A549 (cell line): ENCODE results near the gene RAPGEF4. TPM values are rescaled to one million over a fixed set of nuclear protein-coding genes. Genes with fewer than 3 reads are reported as not detected.

ENCODE experiments used
- ATAC-seq, 2 experiments: fragments of 200-7000 bp in 1 of 2; fragments of >200 bp in 1 of 2; cut with Nextera tagmentation in 1 of 2; cut with Tn5 transposase in 1 of 2; 3 replicates each; pipeline versions ENCODE4 v1.8.0 to v1.9.1; 2018 to 2020; ENCODE audit warnings: mild to moderate bottlenecking in 1 of 2, moderate library complexity in 1 of 2
- CTCF ChIA-PET: fragments of 300-600 bp; sonication (Branson Sonifier 250); formaldehyde crosslinking; extraction: SDS; loops from one replicate; lab custom pipeline; 2021; ENCODE audit warnings: antibody characterized with exemption, inconsistent platforms; lab: Yijun Ruan, JAX
- POLR2A ChIA-PET: fragments of 350-600 bp; formaldehyde crosslinking; extraction: SDS; loops from one replicate; lab custom pipeline; 2021; ENCODE audit warnings: antibody characterized with exemption, inconsistent platforms; lab: Yijun Ruan, JAX
- DNase-seq, 2 experiments: peaks; one replicate each; pipeline versions ENCODE4 v3.0.0 to v3.0.0-alpha.2; 2011 to 2016; ENCODE audit warnings: low read depth in 1 of 2, low spot score in 1 of 2
- FAIRE-seq: peaks from 2 replicates; lab custom pipeline; 2011; peaks lifted over from hg19 to GRCh38; lab: Jason Lieb, UNC
- H3K27ac ChIP-seq, 2 experiments: fragments of >200 bp; sonication (Bioruptor Twin); formaldehyde crosslinking; 3 replicates each; pipeline ENCODE4 v1.5.1; 2016 to 2017
- H3K4me1 ChIP-seq: fragments of >200 bp; sonication (Bioruptor Twin); formaldehyde crosslinking; 3 replicates; pipeline ENCODE4 v1.6.1; 2016
- H3K4me2 ChIP-seq: fragments of >200 bp; sonication (Bioruptor Twin); formaldehyde crosslinking; 3 replicates; pipeline ENCODE4 v1.6.1; 2016
- H3K4me3 ChIP-seq: fragments of >200 bp; sonication (Bioruptor Twin); formaldehyde crosslinking; 3 replicates; pipeline ENCODE4 v1.5.1; 2016
- H3K9me3 ChIP-seq: fragments of >200 bp; sonication (Bioruptor Twin); formaldehyde crosslinking; 3 replicates; pipeline ENCODE4 v1.6.1; 2016
- CBX2 ChIP-seq: fragments of 200-600 bp; sonication (generic); IDR thresholded peaks from 2 replicates; pipeline ENCODE4 v1.6.1; 2016; ENCODE audit warnings: low read depth, mild to moderate bottlenecking, borderline replicate concordance
- CEBPB ChIP-seq, 2 experiments: fragments of >200 bp in 1 of 2; sonication (Bioruptor Twin) in 1 of 2; formaldehyde crosslinking in 1 of 2; IDR thresholded peaks; 2 replicates each; pipeline ENCODE4 v1.6.1; 2012 to 2016
- ESRRA ChIP-seq: fragments of 150-350 bp; IDR thresholded peaks from 2 replicates; pipeline ENCODE4 v1.6.1; 2014; ENCODE audit warnings: mild to moderate bottlenecking, low read length, borderline replicate concordance
- FOSB ChIP-seq: fragments of 250-450 bp; sonication (Bioruptor Pico); IDR thresholded peaks from 2 replicates; pipeline ENCODE4 v1.5.0; 2020; ENCODE audit warnings: mild to moderate bottlenecking, moderate library complexity
- FOSL2 ChIP-seq, 2 experiments: fragments of 450-650 bp in 1 of 2; fragments of >200 bp in 1 of 2; sonication (Bioruptor Twin) in 1 of 2; formaldehyde crosslinking; IDR thresholded peaks; 2 replicates each; pipeline versions ENCODE4 v1.5.0 to v1.6.1; 2016 to 2020; ENCODE audit warnings: mild to moderate bottlenecking in 1 of 2, moderate library complexity in 1 of 2
- GATA3 ChIP-seq: IDR thresholded peaks from 2 replicates; pipeline ENCODE4 v1.6.1; 2012; ENCODE audit warnings: borderline replicate concordance
- HEYL ChIP-seq: fragments of 250-450 bp; sonication (Bioruptor Pico); IDR thresholded peaks from 2 replicates; pipeline ENCODE4 v1.8.0; 2021; ENCODE audit warnings: mild to moderate bottlenecking, moderate library complexity
- HOXA7 ChIP-seq: fragments of 250-450 bp; sonication (Bioruptor Pico); IDR thresholded peaks from 2 replicates; pipeline ENCODE4 v1.5.0; 2020; ENCODE audit warnings: mild to moderate bottlenecking, moderate library complexity
- HOXB5 ChIP-seq: fragments of 250-450 bp; sonication (Bioruptor Pico); IDR thresholded peaks from 2 replicates; pipeline ENCODE4 v1.5.0; 2020; ENCODE audit warnings: mild to moderate bottlenecking, moderate library complexity
- JUNB ChIP-seq: fragments of >200 bp; sonication (Bioruptor Twin); formaldehyde crosslinking; IDR thresholded peaks from 2 replicates; pipeline ENCODE4 v1.6.1; 2016
- KDM1A ChIP-seq: fragments of 200-600 bp; sonication (generic); IDR thresholded peaks from 2 replicates; pipeline ENCODE4 v1.6.1; 2016; ENCODE audit warnings: low read depth, mild to moderate bottlenecking
- NFE2L2 ChIP-seq: fragments of 150-350 bp; conservative IDR thresholded peaks from 2 replicates; pipeline ENCODE4 v1.6.1; 2014; ENCODE audit warnings: low read length
- NR3C1 ChIP-seq: fragments of >200 bp; sonication (Bioruptor Twin); formaldehyde crosslinking; IDR thresholded peaks from 3 replicates; pipeline ENCODE4 v1.6.1; 2017
- POLR2A ChIP-seq: IDR thresholded peaks from 2 replicates; pipeline ENCODE4 v1.6.1; 2012; ENCODE audit warnings: mild to moderate bottlenecking, low read length
- POLR2AphosphoS2 ChIP-seq: conservative IDR thresholded peaks from 2 replicates; pipeline ENCODE4 v1.6.1; 2012; ENCODE audit warnings: low read length, improper control_type of control experiment, inconsistent platforms
- RAD21 ChIP-seq, 2 experiments: fragments of >200 bp in 1 of 2; sonication (Bioruptor Twin) in 1 of 2; formaldehyde crosslinking in 1 of 2; IDR thresholded peaks in 1 of 2; conservative IDR thresholded peaks in 1 of 2; 2 replicates in 1 of 2; 3 replicates in 1 of 2; pipeline ENCODE4 v1.6.1; 2012 to 2018; ENCODE audit warnings: inconsistent platforms in 1 of 2
- RFX5 ChIP-seq: fragments of 450-650 bp; IDR thresholded peaks from 2 replicates; pipeline ENCODE4 v1.7.1; 2014; ENCODE audit warnings: antibody characterized with exemption, mild to moderate bottlenecking, moderate library complexity
- SREBF2 ChIP-seq: fragments of 450-650 bp; IDR thresholded peaks from 2 replicates; pipeline ENCODE4 v1.6.1; 2014; ENCODE audit warnings: mild to moderate bottlenecking, moderate library complexity
- TP53 ChIP-seq: fragments of 250-450 bp; sonication (Bioruptor Pico); IDR thresholded peaks from 2 replicates; pipeline ENCODE4 v1.5.0; 2021; ENCODE audit warnings: mild to moderate bottlenecking, moderate library complexity
- ZFP36 ChIP-seq: fragments of 450-650 bp; IDR thresholded peaks from 2 replicates; pipeline ENCODE4 v1.6.1; 2014; ENCODE audit warnings: borderline replicate concordance; ENCODE audit not compliant: partially characterized antibody
- ZNF302 ChIP-seq: fragments of 250-450 bp; sonication (Bioruptor Pico); IDR thresholded peaks from 2 replicates; pipeline ENCODE4 v1.9.0; 2021; ENCODE audit warnings: inconsistent platforms, mild to moderate bottlenecking, moderate library complexity
- WGBS: methylation state at CpG from one replicate; pipeline ENCODE4 v1.1.6; 2017; ENCODE audit errors: missing lambda C conversion rate; 5-methylcytosine and 5-hydroxymethylcytosine counted together
- polyA plus RNA-seq, 4 experiments: library from polyadenylated mRNA; depleted of rRNA in 3 of 4; stranded (reverse); fragments of >200 nt; fragmentation: RNase III in 1 of 4; extraction: RNeasy Plus Mini Kit Qiagen cat#74134 plus additional on column Dnase treatment in 1 of 4; gene quantifications; 2 replicates in 3 of 4; 3 replicates in 1 of 4; pipeline ENCODE4 v1.2.3, GENCODE V29; 2011 to 2017
- TF ChIP-seq, protein P1 (sequence below): IDR thresholded peaks from 2 replicates; pipeline ENCODE4 v1.6.1; 2012
- TF ChIP-seq, protein P2 (sequence below): fragments of 250-450 bp; sonication (Bioruptor Pico); IDR thresholded peaks from 2 replicates; pipeline ENCODE4 v1.5.0; 2020; ENCODE audit warnings: low read depth, mild to moderate bottlenecking, moderate library complexity
- TF ChIP-seq, protein P3 (sequence below): fragments of 450-650 bp; IDR thresholded peaks from 2 replicates; pipeline ENCODE4 v1.6.1; 2014; ENCODE audit warnings: antibody characterized with exemption

The RAPGEF4 gene
- polyA plus RNA-seq, 2 of the 4 experiments (the other 2 are of a cell fraction) = 0.18 to 1.1 TPM

- TF ChIP-seq, protein P1, sequence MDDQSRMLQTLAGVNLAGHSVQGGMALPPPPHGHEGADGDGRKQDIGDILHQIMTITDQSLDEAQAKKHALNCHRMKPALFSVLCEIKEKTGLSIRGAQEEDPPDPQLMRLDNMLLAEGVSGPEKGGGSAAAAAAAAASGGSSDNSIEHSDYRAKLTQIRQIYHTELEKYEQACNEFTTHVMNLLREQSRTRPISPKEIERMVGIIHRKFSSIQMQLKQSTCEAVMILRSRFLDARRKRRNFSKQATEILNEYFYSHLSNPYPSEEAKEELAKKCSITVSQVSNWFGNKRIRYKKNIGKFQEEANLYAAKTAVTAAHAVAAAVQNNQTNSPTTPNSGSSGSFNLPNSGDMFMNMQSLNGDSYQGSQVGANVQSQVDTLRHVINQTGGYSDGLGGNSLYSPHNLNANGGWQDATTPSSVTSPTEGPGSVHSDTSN = no peak
- TF ChIP-seq, protein P2, sequence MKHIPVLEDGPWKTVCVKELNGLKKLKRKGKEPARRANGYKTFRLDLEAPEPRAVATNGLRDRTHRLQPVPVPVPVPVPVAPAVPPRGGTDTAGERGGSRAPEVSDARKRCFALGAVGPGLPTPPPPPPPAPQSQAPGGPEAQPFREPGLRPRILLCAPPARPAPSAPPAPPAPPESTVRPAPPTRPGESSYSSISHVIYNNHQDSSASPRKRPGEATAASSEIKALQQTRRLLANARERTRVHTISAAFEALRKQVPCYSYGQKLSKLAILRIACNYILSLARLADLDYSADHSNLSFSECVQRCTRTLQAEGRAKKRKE = no peak
- no peak for TF ChIP-seq ESRRA
- TF ChIP-seq CBX2 = no peak
- TF ChIP-seq SREBF2 = no peak
- no peak for TF ChIP-seq RFX5
- TF ChIP-seq KDM1A = no peak
- DNase-seq (no peak), FAIRE-seq (no peak), ATAC-seq (no peak)
- peaks cover 54% of the 10 kb centered on the region for H3K4me1 ChIP-seq
- no peak overlapping the region; the same call in 2 of the 3 replicates for H3K4me3 ChIP-seq
- H3K27ac ChIP-seq = peak overlapping the region; percentile 83 to 90
- H3K4me2 ChIP-seq = peak overlapping the region; percentile 75
- 0 out of 3 replicates have a peak, but pooled peaks cover 4% of the 10 kb centered on the region for H3K9me3 ChIP-seq
- 18% methylated on average over 3 of the region's 3 CpGs for WGBS
- CTCF ChIA-PET = interaction anchor here (0.8 to 2.9 kb wide), 6 partner anchors 9 to 160 kb away, joined by 3 to 19 read pairs (median 3); no protein-coding TSS in a partner anchor
- POLR2A ChIA-PET = interaction anchor here (0.6 to 1.5 kb wide), 7 partner anchors 25 to 161 kb away, joined by 3 to 9 read pairs (median 4); no protein-coding TSS in a partner anchor
Observed at GRCh38 chr2:173049831-173050230, 314.2 kb downstream of the RAPGEF4 start.

- H3K4me3 ChIP-seq = no peak overlapping the region
- 89% methylated on average over 4 of the region's 4 CpGs for WGBS
- peak overlapping the region; percentile 83 to 90 for H3K27ac ChIP-seq
- no peak for DNase-seq
- ATAC-seq = no peak
- H3K4me1 ChIP-seq = peaks cover 47% of the 10 kb centered on the region
- H3K9me3 ChIP-seq = 0 out of 3 replicates have a peak, but pooled peaks cover 4% of the 10 kb centered on the region
- TF ChIP-seq JUNB (no peak), ZFP36 (no peak), HOXA7 (CRISPR knock-in tag) (no peak), NFE2L2 (no peak), HOXB5 (CRISPR knock-in tag) (no peak), CBX2 (no peak), GATA3 (no peak), TP53 (CRISPR knock-in tag) (no peak)
- TF ChIP-seq, protein P3, sequence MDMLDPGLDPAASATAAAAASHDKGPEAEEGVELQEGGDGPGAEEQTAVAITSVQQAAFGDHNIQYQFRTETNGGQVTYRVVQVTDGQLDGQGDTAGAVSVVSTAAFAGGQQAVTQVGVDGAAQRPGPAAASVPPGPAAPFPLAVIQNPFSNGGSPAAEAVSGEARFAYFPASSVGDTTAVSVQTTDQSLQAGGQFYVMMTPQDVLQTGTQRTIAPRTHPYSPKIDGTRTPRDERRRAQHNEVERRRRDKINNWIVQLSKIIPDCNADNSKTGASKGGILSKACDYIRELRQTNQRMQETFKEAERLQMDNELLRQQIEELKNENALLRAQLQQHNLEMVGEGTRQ = no peak
- CTCF ChIA-PET = interaction anchor here (0.6 to 1.2 kb wide), 2 partner anchors 119 to 160 kb away, joined by 3 read pairs; no protein-coding TSS in a partner anchor
- POLR2A ChIA-PET = no interaction called here
- no peak for FAIRE-seq
- H3K4me2 ChIP-seq = peak overlapping the region; percentile 75; the same call in 2 of the 3 replicates
Observed at GRCh38 chr2:173050684-173051083, 315.0 kb downstream of the RAPGEF4 start.

DNA sequence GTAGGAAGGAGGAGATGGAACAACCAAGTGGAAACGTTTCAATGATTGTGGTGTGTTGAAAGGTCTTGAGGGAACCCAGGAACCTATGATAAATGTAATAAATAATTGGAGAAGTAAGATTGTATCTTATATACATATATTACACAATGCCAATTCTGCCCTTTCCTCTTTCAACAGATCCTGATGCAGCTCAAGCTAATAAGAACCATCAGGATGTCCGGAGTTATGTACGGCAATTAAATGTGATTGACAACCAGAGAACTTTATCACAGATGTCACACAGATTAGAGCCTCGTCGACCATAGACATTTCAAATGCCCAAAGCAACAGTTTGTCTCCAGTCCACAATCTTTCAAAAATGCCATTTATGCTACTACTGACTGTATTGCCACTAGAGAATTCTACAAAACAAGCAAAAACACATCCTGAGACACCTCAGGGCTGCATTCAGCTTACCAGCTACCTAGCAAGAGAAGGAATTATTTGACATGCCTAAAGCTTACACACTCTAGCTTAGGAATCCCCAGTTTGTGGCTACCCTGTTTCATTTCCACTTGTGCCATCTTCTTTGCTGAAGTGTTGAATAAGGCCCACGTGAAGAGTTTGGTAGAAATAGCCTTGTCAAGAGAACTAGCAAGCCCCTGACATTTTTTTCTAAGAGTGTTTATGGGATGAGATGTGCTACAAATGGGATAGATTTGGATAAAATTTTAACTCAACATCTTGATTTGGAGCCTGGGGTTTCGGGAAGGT is 316.0 kb downstream of the RAPGEF4 start:
- Histone ChIP-seq H3K27ac (peak overlapping the region; percentile 83 to 90; a peak in 5 of 6 replicates), H3K4me3 (no peak overlapping the region), H3K4me1 (peaks cover 43% of the 10 kb centered on the region), H3K9me3 (0 out of 3 replicates have a peak, but pooled peaks cover 4% of the 10 kb centered on the region), H3K4me2 (no peak overlapping the region)
- ATAC-seq (no peak), FAIRE-seq (no peak), DNase-seq (no peak)
- CTCF ChIA-PET = interaction anchor here (1.3 kb wide), 1 partner anchor 157 kb away, joined by 3 read pairs; no protein-coding TSS in a partner anchor
- TF ChIP-seq GATA3 = no peak
- no peak for TF ChIP-seq NR3C1
- no peak for TF ChIP-seq FOSL2 (IDR thresholded peaks at IDR 0.05)
- TF ChIP-seq FOSL2 (CRISPR knock-in tag; IDR thresholded peaks at IDR 0.05) = no peak
- no peak for TF ChIP-seq POLR2AphosphoS2
- TF ChIP-seq HEYL (CRISPR knock-in tag) = no peak
- TF ChIP-seq CEBPB (IDR thresholded peaks at IDR 0.05) = no peak
- no peak for TF ChIP-seq TP53 (CRISPR knock-in tag)
- no peak for TF ChIP-seq ZNF302 (CRISPR knock-in tag)
- TF ChIP-seq FOSB (CRISPR knock-in tag) = no peak
- TF ChIP-seq, protein P2 = no peak
- TF ChIP-seq RAD21 (conservative IDR thresholded peaks at IDR 0.05 in 1 of 2, IDR thresholded peaks at IDR 0.05 in 1 of 2) = no peak
- TF ChIP-seq NFE2L2 = no peak
- no peak for TF ChIP-seq KDM1A
- no peak for TF ChIP-seq CBX2
- TF ChIP-seq POLR2A = no peak
- WGBS = 93% methylated on average over 7 of the region's 7 CpGs
- POLR2A ChIA-PET = no interaction called here
